Activated T-helper 1 cell treated with anti-CD3 and anti-CD28 coated beads, Interleukin-12 subunit alpha, Interleukin-12 subunit beta, Interleukin-2, Interleukin-4 antibody, amounts not matched to agents 30 ng/mL and 10 ng/mL and 1 ng/mL, durations not matched to agents 14 hours and 24 hours and 36 hours (primary cell): ENCODE results near the gene EML1. TPM values are rescaled to one million over a fixed set of nuclear protein-coding genes. Genes with fewer than 3 reads are reported as not detected.

Experiments
- DNase-seq: peaks from one replicate; pipeline ENCODE4 v3.0.0; 2021; ENCODE audit warnings: low spot score
- H3K27ac Mint-ChIP-seq: one replicate; pipeline ENCODE4 v1.8.0; 2021; ENCODE audit warnings: mild to moderate bottlenecking, mixed read lengths
- H3K27me3 Mint-ChIP-seq: one replicate; pipeline ENCODE4 v1.8.0; 2022; ENCODE audit warnings: mild to moderate bottlenecking, moderate library complexity, mixed read lengths; ENCODE audit not compliant: insufficient read depth
- H3K36me3 Mint-ChIP-seq: one replicate; pipeline ENCODE4 v1.8.0; 2021; ENCODE audit warnings: low read depth, mixed read lengths
- H3K4me1 Mint-ChIP-seq: one replicate; pipeline ENCODE4 v1.8.0; 2021; ENCODE audit warnings: low read depth, mixed read lengths
- H3K4me3 Mint-ChIP-seq: one replicate; pipeline ENCODE4 v1.8.0; 2021; ENCODE audit warnings: mild to moderate bottlenecking, moderate library complexity, mixed read lengths
- H3K9me3 Mint-ChIP-seq: one replicate; pipeline ENCODE4 v1.8.0; 2021; ENCODE audit warnings: mixed read lengths
- intact Hi-C: fragments of 100-400 bp; cut with micrococcal nuclease; formaldehyde crosslinking; loops from one replicate; pipeline ENCODE4 v1.15.1; 2024
- total RNA-seq: library from RNA; stranded (reverse); gene quantifications from 2 replicates; pipeline ENCODE4 v1.2.3, GENCODE V29; 2022

The EML1 gene
- total RNA-seq, 1 donor from 2014 or later, result 0.91 TPM

- intact Hi-C loops, result no loop called here
- Mint-ChIP-seq H3K4me1 (no peaks in the 10 kb centered on the region), H3K27ac (no peak overlapping the region), H3K4me3 (no peak overlapping the region), H3K36me3 (no peaks in the 10 kb centered on the region), H3K27me3 (peaks cover 9% of the 10 kb centered on the region), H3K9me3 (peaks cover 4% of the 10 kb centered on the region)
- DNase-seq, result no peak
Measured at GRCh38 chr14:99908653-99909250, 115.5 kb downstream of the EML1 start.

GRCh38 chr14:99909513-99910064, 116.4 kb downstream of the EML1 start:
- Mint-ChIP-seq H3K36me3 (no peaks in the 10 kb centered on the region), H3K27ac (no peak overlapping the region), H3K27me3 (peaks cover 12% of the 10 kb centered on the region), H3K4me1 (no peaks in the 10 kb centered on the region), H3K4me3 (no peak overlapping the region), H3K9me3 (peaks cover 3% of the 10 kb centered on the region)
- DNase-seq, result no peak
- intact Hi-C loops, result no loop called here

DNA sequence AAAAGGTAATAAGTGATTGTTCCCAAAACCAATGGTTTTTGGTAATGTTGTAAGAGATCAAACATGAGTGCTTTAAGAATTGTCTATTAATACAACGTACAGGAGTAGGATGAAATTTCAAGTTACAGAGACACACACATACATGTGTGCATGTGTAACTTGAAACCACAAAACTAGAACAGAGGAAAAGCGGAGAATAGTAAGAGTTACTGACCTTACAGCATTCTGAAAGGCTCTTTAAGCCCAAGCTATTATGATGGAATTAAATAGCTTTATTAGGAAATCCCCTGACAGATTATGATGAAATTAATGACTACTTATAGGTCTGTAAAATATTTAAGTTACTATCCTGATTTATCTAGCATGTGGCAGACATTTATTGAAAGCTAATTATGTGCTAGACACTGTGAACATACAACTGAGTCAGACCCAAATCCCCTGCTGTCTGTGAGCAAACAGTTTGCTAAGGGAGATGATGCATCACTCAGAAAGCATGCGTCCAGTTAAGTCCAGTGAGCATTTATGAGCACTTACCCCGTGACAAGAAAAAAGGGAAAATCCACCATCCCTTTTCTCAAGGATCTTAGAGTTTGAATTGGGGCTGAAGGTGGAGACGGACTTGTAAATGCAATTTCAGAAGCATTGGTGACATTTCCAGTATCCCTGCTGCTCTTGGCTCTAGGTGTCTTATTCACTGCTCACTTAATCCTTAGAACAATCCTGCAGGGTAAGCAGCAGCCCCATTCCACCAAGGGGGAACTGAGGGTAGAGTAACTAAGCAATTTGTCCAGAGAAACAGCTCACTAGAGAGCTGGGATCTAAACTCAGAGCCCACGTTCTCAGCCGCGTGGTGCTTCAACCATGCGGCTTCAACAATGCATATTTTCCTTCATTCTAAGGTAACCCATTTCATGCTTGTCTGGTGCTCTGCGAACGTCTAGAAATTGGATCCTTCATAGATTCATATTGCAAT, 117.4 kb downstream of the EML1 start:
- Mint-ChIP-seq H3K4me1 (no peaks in the 10 kb centered on the region), H3K27me3 (peaks cover 16% of the 10 kb centered on the region), H3K27ac (no peak overlapping the region), H3K9me3 (no peaks in the 10 kb centered on the region), H3K4me3 (no peak overlapping the region), H3K36me3 (no peaks in the 10 kb centered on the region)
- DNase-seq, result no peak
- intact Hi-C loops, result no loop called here

GRCh38 chr14:99915305-99916090, 122.3 kb downstream of the EML1 start:
- H3K27me3 Mint-ChIP-seq, result peaks cover 27% of the 10 kb centered on the region
- no peak overlapping the region for H3K4me3 Mint-ChIP-seq
- no peaks in the 10 kb centered on the region for H3K36me3 Mint-ChIP-seq
- intact Hi-C loops, result no loop called here
- DNase-seq, result no peak
- H3K27ac Mint-ChIP-seq, result no peak overlapping the region
- no peaks in the 10 kb centered on the region for H3K9me3 Mint-ChIP-seq
- H3K4me1 Mint-ChIP-seq, result no peaks in the 10 kb centered on the region

GRCh38 chr14:99916091-99916383, 122.8 kb downstream of the EML1 start:
- no peaks in the 10 kb centered on the region for H3K9me3 Mint-ChIP-seq
- H3K27me3 Mint-ChIP-seq, result peaks cover 27% of the 10 kb centered on the region
- H3K4me3 Mint-ChIP-seq, result no peak overlapping the region
- DNase-seq, result no peak
- H3K4me1 Mint-ChIP-seq, result no peaks in the 10 kb centered on the region
- no peaks in the 10 kb centered on the region for H3K36me3 Mint-ChIP-seq
- no peak overlapping the region for H3K27ac Mint-ChIP-seq
- intact Hi-C loops, result no loop called here

- H3K4me3 Mint-ChIP-seq, result no peak overlapping the region
- no peaks in the 10 kb centered on the region for H3K4me1 Mint-ChIP-seq
- no peak overlapping the region for H3K27ac Mint-ChIP-seq
- intact Hi-C loops, result no loop called here
- H3K27me3 Mint-ChIP-seq, result peaks cover 18% of the 10 kb centered on the region
- DNase-seq, result no peak
- no peaks in the 10 kb centered on the region for H3K9me3 Mint-ChIP-seq
- no peaks in the 10 kb centered on the region for H3K36me3 Mint-ChIP-seq
Measured at GRCh38 chr14:99918781-99919180, 125.6 kb downstream of the EML1 start.

GRCh38 chr14:99921425-99921824, 128.2 kb downstream of the EML1 start:
- no peak for DNase-seq
- Mint-ChIP-seq H3K36me3 (no peaks in the 10 kb centered on the region), H3K4me3 (no peak overlapping the region), H3K27ac (no peak overlapping the region), H3K4me1 (no peaks in the 10 kb centered on the region), H3K27me3 (peaks cover 13% of the 10 kb centered on the region), H3K9me3 (no peaks in the 10 kb centered on the region)
- intact Hi-C loops, result no loop called here

- no peak for DNase-seq
- Mint-ChIP-seq H3K27ac (no peak overlapping the region), H3K4me3 (no peak overlapping the region), H3K27me3 (peaks cover 6% of the 10 kb centered on the region), H3K36me3 (no peaks in the 10 kb centered on the region), H3K9me3 (peaks cover 6% of the 10 kb centered on the region), H3K4me1 (no peaks in the 10 kb centered on the region)
- intact Hi-C loops, result no loop called here
Measured at GRCh38 chr14:99924379-99924778, 131.2 kb downstream of the EML1 start.

GRCh38 chr14:99925471-99925870, 132.3 kb downstream of the EML1 start:
- H3K36me3 Mint-ChIP-seq, result no peaks in the 10 kb centered on the region
- no peak for DNase-seq
- H3K4me1 Mint-ChIP-seq, result no peaks in the 10 kb centered on the region
- peaks cover 6% of the 10 kb centered on the region for H3K9me3 Mint-ChIP-seq
- H3K27ac Mint-ChIP-seq, result no peak overlapping the region
- H3K27me3 Mint-ChIP-seq, result peaks cover 6% of the 10 kb centered on the region
- intact Hi-C loops, result no loop called here
- no peak overlapping the region for H3K4me3 Mint-ChIP-seq

DNA sequence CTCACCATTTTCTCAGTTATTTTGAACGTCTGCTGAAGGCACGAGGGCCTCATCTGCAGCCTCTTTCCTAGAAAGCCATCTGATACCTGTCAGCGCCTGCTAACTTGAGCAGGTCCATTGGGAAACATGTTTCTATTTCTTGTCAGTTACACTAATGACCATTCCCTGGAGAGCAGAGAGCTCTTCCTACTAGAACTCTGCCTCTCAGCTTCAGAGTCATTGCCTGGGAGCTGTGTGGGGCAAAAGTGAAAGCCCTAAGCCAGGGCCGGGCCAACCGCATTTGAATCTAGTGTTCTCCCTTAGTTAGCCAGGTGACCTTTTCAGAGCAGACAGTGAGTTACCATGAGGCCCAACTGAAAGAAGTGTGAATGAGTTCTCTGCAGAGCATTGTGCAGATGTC, 135.8 kb downstream of the EML1 start:
- H3K27ac Mint-ChIP-seq, result no peak overlapping the region

GRCh38 chr14:99929601-99930000, 136.4 kb downstream of the EML1 start:
- peaks cover 6% of the 10 kb centered on the region for H3K9me3 Mint-ChIP-seq
- intact Hi-C loops, result no loop called here
- DNase-seq, result no peak
- H3K36me3 Mint-ChIP-seq, result no peaks in the 10 kb centered on the region
- no peak overlapping the region for H3K4me3 Mint-ChIP-seq
- H3K27ac Mint-ChIP-seq, result no peak overlapping the region
- H3K27me3 Mint-ChIP-seq, result peaks cover 4% of the 10 kb centered on the region
- H3K4me1 Mint-ChIP-seq, result no peaks in the 10 kb centered on the region

More for the DNA sequence above, 135.8 kb downstream of the EML1 start:
- intact Hi-C loops, result no loop called here
- Mint-ChIP-seq H3K4me1 (no peaks in the 10 kb centered on the region), H3K9me3 (peaks cover 6% of the 10 kb centered on the region), H3K27me3 (peaks cover 7% of the 10 kb centered on the region), H3K4me3 (no peak overlapping the region), H3K36me3 (no peaks in the 10 kb centered on the region)
- no peak for DNase-seq

DNA sequence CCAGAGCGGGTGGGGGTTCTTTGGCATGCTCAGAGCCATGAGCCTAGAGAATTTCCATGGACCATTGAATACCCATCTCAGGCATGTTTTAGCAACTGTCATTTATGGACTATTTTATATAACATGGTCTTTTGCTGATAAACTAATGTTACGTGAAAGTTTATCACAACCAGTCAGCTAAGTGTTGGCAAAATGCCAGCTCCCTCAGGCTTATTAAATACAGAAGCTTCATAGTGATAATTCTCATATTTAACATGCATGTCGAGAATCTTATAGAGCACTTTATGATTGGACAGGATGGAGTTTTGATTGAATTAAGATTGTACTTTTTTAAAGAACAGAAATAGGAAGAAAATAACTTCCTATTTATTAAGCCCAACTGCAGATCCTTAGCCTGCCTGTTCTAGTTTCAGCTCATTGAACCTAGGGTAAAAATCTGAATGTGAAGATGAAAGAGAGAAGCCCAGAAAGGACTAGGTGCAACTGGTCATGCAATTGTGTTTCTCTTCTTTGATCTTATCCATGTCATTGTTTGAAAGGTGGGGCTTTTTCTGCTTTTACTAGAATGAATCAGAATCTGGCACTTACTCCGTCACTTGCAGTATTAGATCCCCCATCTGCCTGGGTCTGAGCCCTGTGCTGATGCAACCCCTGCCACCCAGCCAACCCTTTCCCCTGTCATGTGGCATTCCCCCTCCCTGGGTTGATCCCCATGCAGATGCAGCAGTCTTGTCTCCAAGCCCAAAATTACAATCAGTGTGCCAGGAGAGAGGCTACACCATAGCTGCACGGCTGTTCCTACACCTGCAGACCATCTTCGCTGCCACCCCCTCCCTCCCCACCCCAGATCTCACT, 137.4 kb downstream of the EML1 start:
- Mint-ChIP-seq H3K9me3 (peaks cover 6% of the 10 kb centered on the region), H3K27ac (no peak overlapping the region), H3K36me3 (no peaks in the 10 kb centered on the region), H3K4me3 (no peak overlapping the region), H3K4me1 (no peaks in the 10 kb centered on the region), H3K27me3 (peaks cover 4% of the 10 kb centered on the region)
- no peak for DNase-seq
- intact Hi-C loops, result no loop called here
